ENCODE measurements around the gene ZDHHC20.

ZDHHC20 gene

DNA sequence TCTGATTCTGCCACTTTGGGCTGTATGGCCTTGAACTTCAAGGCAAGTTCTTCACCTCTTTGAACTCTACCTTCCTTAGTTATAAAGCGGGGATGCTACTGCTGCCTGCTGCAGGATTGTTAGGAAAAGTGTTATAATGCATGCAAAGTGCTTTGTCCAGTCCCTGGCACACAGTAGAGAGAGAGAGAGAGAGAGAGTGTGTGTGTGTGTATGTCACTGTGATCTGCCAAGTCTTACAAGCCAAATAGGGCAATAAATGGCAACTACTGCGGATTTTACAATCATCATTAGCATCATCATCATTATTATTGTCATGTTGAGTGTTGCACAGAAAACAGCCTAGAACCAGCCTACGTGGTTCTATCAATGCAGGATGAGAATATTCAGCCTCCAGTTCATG, 136.1 kb downstream of the ZDHHC20 start (continued):
- TF ChIP-seq ZBTB6 (tag by site-specific recombination; IDR thresholded peaks at IDR 0.05) = no peak

Measured in HEK293 (cell line).